Stimulated activated CD8-positive, alpha-beta memory T cell treated with anti-CD3 and anti-CD28 coated beads, Interleukin-4, amount 100 ng/mL, for 24 hours (primary cell): ENCODE data around the gene HOXA5.

Experiments
- DNase-seq: peaks from one replicate; pipeline ENCODE4 v3.0.0-alpha.2; 2020; ENCODE audit warnings: low read depth

HOXA5 gene

GRCh38 chr7:27148031-27148755 lies 4.7 kb upstream of the HOXA5 start:
- DNase-seq = no peak

DNA sequence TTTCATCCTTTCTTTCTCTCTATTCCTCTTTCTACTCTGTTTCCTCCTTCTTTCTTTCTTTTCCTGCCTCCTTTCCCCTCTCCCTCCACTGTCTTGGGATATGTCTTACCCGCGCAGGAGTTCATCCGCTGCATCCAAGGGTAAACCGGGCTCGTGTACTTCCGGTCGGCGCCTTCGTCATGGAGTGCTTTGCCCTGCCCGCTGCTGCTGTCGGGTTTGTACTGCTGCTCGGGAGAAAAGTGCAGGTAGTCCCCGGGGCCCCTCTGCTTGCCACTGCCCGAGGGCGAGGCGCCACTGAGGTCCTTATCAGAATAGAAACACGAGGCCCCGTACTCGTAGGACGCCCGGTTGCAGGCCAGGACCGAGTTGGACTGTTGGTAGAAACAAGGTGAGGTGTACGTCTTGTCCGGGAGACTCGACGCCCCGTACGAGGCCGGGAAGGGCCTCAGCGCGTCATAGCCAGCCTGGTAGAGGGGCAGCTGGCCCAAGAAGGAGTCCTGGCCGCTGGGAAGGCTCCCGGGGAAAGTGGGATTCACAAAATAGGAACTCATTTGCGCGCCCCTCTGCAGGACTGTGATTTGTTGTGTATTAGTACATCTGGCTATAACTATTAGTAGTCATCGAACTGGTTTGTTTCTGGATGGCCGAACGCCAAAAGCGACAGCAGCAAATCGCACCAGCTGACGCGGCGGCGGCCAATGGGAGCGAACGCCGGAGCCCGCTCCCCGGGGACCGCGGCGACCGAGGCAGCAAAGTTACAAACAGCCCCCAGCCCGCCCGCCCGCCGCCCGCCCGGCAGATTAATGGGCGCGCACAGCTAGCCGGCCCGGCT lies 3.9 kb upstream of the HOXA5 start, which contains the start of gene HOXA6:
HOXA6 (minus strand) TSS at position 576 of the 832 bp plus-strand sequence; CDS start at position 551, 25 bp downstream.
- no peak for DNase-seq

- no peak for DNase-seq
These were observed 3.2 kb upstream of the HOXA5 start for GRCh38 chr7:27146491-27147198.

- DNase-seq = no peak
These were observed 2.5 kb upstream of the HOXA5 start for GRCh38 chr7:27145914-27146412.

DNA sequence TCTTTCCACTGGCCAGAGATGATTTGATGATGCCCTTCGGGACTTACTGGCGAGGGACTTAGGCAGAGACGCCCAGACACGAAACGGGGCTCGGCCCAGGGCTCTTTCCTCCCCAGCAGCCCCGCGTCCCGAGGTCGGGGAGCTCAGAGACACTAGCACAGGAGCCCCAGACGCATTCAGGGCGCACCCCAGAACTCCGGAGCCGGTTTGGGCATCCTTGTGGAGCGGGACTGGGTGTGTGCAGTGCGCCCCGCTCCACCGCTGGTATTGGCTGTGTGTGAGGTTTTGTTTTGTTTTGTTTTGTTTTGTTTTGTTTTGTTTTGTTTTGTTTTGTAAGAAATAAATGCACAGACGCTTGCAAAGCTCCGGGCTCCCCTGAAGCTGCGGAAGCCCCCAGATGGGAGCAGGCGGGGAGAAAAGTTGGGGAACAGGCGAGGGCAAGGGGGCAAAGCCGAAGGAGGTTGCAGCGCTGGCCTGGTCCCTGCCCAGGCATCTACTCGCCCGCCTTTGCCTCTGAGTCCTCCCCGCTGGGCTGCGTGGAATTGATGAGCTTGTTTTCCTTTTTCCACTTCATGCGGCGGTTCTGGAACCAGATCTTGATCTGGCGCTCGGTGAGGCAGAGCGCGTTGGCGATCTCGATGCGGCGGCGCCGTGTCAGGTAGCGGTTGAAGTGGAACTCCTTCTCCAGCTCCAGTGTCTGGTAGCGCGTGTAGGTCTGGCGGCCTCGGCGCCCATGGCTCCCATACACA lies 1.9 kb upstream of the HOXA5 start:
- DNase-seq = no peak

DNA sequence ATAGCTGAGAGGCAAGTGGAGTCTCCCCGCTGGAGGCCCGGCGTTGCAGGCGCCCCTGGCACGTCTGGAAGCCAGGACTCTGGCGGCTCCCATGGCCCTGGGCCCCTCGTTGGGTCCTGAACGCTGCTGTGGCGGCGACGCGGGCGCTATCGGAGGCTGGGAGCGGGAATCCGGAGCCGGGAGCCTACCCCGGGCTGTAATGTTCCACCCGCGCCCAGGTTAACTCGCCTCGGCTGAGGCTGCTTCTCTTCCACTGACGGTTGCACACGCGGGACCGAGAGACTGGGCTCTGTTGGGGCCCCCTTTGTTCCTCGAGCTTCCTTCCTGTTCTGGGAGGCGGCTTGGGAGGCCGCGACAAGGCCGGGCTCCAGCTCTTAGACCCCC lies 1.3 kb upstream of the HOXA5 start:
- no peak for DNase-seq

DNA sequence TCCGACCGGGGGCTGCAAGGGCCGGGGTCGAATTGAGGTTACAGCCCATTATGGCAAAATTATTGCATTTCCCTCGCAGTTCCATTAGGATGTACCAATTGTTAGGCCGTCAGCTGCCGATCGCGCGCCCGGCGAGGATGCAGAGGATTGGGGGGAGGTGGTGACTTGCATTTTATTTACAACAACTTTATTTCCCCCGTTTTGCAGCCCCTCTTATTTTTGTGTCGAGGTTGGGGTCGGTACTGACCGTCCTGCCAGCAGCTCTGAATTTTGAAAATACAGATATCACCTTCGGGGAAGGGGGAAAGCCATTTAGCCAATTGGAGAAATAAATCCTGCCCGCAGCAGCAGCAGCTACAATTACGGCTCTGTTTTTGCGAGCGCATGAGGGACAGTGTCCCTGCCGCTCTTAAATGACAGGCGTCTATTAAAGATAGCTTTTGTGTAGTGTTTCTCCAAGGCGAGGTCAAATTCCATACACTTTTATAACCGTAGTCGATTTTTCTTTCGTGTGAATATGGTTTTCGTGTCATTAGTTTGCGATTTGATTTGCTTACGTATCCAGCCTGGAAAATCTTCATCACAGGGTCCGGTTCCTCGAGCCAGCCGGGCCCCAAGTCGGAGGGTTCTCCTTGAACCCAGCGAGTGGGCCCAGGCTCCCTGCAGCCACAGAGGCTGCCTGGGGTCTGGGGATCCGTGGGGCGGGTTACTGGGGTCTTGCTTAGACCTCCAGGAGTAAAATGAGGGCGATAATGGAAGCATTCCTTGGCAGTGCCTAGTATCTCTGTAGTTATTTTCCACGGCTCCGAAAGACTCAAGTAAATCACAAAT lies 684 bp upstream of the HOXA5 start:
- no peak for DNase-seq

DNA sequence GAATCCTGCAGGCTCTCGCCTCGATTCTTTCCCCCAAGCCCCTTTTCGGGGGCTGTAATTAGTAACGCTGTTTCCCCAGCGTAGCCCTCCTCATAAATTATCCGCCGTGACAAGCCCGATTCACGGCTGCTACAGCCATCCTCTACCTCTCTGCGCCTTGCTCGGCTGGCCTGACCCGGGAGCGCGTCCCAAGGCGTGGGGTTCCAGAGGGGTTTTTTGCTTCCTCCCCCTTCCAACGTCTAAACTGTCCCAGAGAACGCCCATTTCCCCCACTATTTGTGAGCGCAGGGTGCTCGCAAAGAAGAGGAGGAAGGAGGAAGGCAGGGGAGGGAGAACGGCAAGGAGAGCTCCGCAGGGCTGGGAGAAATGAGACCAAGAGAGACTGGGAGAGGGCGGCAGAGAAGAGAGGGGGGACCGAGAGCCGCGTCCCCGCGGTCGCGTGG lies 880 bp downstream of the HOXA5 start:
- no peak for DNase-seq

- no peak for DNase-seq
These were observed 1.4 kb downstream of the HOXA5 start for GRCh38 chr7:27141923-27142579.

DNA sequence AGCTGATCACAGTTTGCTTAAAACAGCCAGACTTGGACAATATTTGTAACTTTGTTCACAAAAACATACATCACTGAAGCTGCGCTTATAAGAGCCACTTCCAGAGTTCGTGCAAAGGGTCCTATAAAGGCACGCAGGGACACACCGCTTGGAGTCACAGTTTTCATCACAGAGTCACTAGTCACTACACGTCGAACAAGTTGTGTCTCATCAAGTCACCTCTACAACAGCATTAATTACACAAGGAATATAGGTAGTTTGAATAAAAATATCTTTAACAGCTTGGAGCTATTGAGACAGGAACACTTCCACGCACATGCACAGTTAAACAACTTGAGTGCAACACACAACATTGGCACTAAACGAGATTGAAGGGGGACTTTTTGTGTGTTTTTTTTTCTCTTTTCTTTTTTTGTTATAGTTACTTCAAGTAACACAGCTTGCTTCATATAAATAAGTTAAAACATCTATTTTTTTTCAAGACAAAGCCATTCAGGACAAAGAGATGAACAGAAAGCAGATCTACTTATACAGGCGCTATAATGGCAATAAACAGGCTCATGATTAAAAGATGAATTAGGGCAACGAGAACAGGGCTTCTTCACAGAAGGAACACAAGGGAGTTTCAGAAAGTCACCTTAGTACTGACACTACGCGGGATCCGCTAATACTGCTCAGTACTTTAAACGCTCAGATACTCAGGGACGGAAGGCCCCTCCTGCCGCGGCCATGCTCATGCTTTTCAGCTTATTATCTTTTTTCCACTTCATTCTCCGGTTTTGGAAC lies 2.2 kb downstream of the HOXA5 start:
- DNase-seq = no peak

DNA sequence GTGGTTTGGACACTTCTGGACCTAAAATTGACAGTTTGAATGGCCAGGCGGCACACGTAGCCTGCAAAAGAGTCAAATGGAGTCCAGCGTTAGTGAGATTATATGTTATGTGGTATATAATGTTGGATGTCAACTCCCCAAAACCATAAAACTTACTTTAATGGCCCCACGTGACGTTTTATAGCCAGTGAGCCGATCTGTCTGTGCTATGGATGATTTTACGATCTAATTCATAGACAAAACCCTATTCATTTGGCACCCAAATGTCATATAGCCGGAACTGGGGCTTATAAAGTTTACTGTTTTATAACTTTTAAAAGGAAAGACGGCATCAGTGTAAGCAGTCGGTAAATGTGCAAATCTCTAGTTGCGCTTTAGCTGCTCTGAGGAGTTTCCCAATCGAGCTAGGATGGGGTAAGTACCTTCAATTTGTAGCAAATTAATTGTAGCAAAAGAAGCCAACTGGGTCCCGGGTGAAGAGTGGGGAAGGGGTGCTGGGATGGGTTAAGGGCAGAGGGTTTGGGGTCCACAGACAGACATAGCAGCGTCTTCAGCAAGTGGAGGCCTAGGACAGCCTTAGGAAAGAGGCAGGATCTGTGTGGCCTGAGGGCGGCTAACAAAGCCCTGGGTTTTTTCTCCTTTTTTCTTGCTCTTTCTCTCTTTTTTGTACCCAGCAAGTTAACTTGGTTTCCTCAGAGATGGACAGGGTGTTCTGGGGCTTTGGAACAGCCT lies 3.2 kb downstream of the HOXA5 start:
- no peak for DNase-seq

- no peak for DNase-seq
These were observed 4.0 kb downstream of the HOXA5 start for GRCh38 chr7:27139334-27140125.

GRCh38 chr7:27138985-27139333 lies 4.5 kb downstream of the HOXA5 start:
- DNase-seq = no peak

DNA sequence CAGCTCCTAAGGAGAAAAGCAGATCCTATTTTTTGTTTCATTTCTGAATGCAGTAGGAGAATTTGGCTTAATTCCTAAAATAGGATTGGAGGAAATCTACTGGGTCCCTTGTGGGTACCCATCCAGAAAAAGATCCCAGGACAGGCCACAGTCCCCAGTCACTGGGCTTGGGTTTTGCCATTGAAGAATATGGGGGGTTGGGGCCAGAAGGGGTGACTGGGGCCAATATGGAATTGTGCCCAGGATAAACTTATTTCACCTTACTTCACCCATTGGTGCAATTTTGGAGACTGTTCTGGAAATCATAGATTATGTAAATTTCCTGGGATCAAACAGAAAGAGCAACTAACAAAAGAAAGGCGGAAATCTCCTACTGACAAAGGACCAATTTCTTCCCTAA lies 5.0 kb downstream of the HOXA5 start:
- DNase-seq = no peak

GRCh38 chr7:27137640-27138315 lies 5.7 kb downstream of the HOXA5 start:
- DNase-seq = no peak

GRCh38 chr7:27134392-27134791 lies 9.1 kb downstream of the HOXA5 start:
- no peak for DNase-seq

- no peak for DNase-seq
These were observed 9.9 kb downstream of the HOXA5 start for GRCh38 chr7:27133409-27134231.
